Measurements from ENCODE around the gene SLC2A3.
"Not testable (repeated sequence)": the region's sequence is repeated elsewhere in the genome, so short reads cannot be mapped to it uniquely, and the experiment has no call there.

Gene SLC2A3

GRCh38 chr12:7970475-7971252 is 34.7 kb upstream of the SLC2A3 start:
- H3K9ac ChIP-seq (ENCODE audit: low read length) = peak overlapping the region; percentile 81

DNA sequence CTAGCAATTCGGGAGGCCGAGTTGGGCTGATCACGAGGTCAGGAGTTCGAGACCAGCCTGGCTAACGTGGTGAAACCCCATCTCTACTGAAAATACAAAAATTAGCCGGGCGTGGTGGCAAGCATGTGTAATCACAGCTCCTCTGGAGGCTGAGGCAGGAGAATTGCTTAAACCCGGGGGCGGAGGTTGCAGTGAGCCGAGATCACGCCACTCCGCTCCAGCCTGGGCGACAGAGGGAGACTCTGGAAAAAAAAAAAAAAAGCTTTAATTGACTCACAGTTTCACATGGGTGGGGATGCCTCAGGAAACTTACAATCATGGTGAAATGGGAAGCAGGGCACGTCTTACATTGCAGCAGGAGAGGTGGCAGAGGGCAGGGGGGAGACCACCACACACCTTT is 30.6 kb upstream of the SLC2A3 start:
- Histone ChIP-seq H3K9ac (ENCODE audit: low read length) (no peak overlapping the region), H3K4me1 (ENCODE audit: control insufficient read depth, insufficient read depth, low read length) (peaks cover 12% of the 10 kb centered on the region), H3K4me3 (ENCODE audit: low read length) (no peak overlapping the region), H3K27me3 (replicated peaks; ENCODE audit: control insufficient read depth, insufficient read depth, low read length) (no peaks in the 10 kb centered on the region), H3K36me3 (ENCODE audit: control insufficient read depth, insufficient read depth, low read length, severe bottlenecking) (no peaks in the 10 kb centered on the region), H3K9me3 (ENCODE audit: control insufficient read depth, low read length) (no peaks in the 10 kb centered on the region)
- DNase-seq (ENCODE audit: low read depth) = no peak

More at GRCh38 chr12:7970475-7971252, 34.7 kb upstream of the SLC2A3 start:
- no peaks in the 10 kb centered on the region for H3K9me3 ChIP-seq (ENCODE audit: control insufficient read depth, low read length)
- H3K4me3 ChIP-seq (ENCODE audit: low read length) = peak overlapping the region; percentile 80
- DNase-seq (ENCODE audit: low read depth) = peak; percentile 97
- no peaks in the 10 kb centered on the region for H3K36me3 ChIP-seq (ENCODE audit: control insufficient read depth, insufficient read depth, low read length, severe bottlenecking)
- no peaks in the 10 kb centered on the region for H3K27me3 ChIP-seq (replicated peaks; ENCODE audit: control insufficient read depth, insufficient read depth, low read length)
- H3K4me1 ChIP-seq (ENCODE audit: control insufficient read depth, insufficient read depth, low read length) = peaks cover 13% of the 10 kb centered on the region

GRCh38 chr12:7964669-7965068 is 28.7 kb upstream of the SLC2A3 start:
- not testable (repeated sequence) for H3K27me3 ChIP-seq (replicated peaks; ENCODE audit: control insufficient read depth, insufficient read depth, low read length); H3K9me3 ChIP-seq (ENCODE audit: control insufficient read depth, low read length); H3K4me1 ChIP-seq (ENCODE audit: control insufficient read depth, insufficient read depth, low read length); DNase-seq (ENCODE audit: low read depth); H3K9ac ChIP-seq (ENCODE audit: low read length); H3K36me3 ChIP-seq (ENCODE audit: control insufficient read depth, insufficient read depth, low read length, severe bottlenecking); H3K4me3 ChIP-seq (ENCODE audit: low read length)

GRCh38 chr12:7961395-7962178 is 25.6 kb upstream of the SLC2A3 start:
- peaks cover 19% of the 10 kb centered on the region for H3K4me1 ChIP-seq (ENCODE audit: control insufficient read depth, insufficient read depth, low read length)
- no peak for DNase-seq (ENCODE audit: low read depth)
- no peaks in the 10 kb centered on the region for H3K36me3 ChIP-seq (ENCODE audit: control insufficient read depth, insufficient read depth, low read length, severe bottlenecking)
- peak overlapping the region; percentile 80 for H3K4me3 ChIP-seq (ENCODE audit: low read length)
- no peaks in the 10 kb centered on the region for H3K9me3 ChIP-seq (ENCODE audit: control insufficient read depth, low read length)
- H3K9ac ChIP-seq (ENCODE audit: low read length) = no peak overlapping the region
- no peaks in the 10 kb centered on the region for H3K27me3 ChIP-seq (replicated peaks; ENCODE audit: control insufficient read depth, insufficient read depth, low read length)

GRCh38 chr12:7959701-7960121 is 23.7 kb upstream of the SLC2A3 start:
- Histone ChIP-seq H3K9me3 (ENCODE audit: control insufficient read depth, low read length) (no peaks in the 10 kb centered on the region), H3K27me3 (replicated peaks; ENCODE audit: control insufficient read depth, insufficient read depth, low read length) (no peaks in the 10 kb centered on the region), H3K9ac (ENCODE audit: low read length) (no peak overlapping the region), H3K4me1 (ENCODE audit: control insufficient read depth, insufficient read depth, low read length) (peaks cover 19% of the 10 kb centered on the region), H3K4me3 (ENCODE audit: low read length) (no peak overlapping the region), H3K36me3 (ENCODE audit: control insufficient read depth, insufficient read depth, low read length, severe bottlenecking) (no peaks in the 10 kb centered on the region)
- no peak for DNase-seq (ENCODE audit: low read depth)

DNA sequence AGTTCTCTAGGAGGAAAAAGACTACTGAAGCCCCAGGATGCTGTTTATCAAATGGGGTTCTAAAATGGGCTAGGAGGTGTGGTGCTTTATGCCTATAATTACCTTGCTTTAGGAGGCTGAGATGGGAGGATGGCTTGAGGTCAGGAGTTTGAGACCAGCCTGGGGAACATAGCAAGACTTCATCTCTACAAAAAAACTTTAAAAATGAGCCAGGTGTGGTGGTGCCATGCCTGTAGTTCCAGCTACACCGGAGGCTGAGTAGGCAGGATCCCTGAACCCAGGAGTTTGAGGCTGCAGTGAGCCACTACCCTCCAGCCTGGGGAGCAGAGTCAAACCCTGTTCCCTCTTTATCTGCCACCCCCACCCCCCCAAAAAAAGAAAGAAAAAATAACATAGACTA is 23.3 kb upstream of the SLC2A3 start:
- no peak overlapping the region for H3K4me3 ChIP-seq (ENCODE audit: low read length)
- no peaks in the 10 kb centered on the region for H3K36me3 ChIP-seq (ENCODE audit: control insufficient read depth, insufficient read depth, low read length, severe bottlenecking)
- H3K4me1 ChIP-seq (ENCODE audit: control insufficient read depth, insufficient read depth, low read length) = peaks cover 19% of the 10 kb centered on the region
- DNase-seq (ENCODE audit: low read depth) = no peak
- H3K9ac ChIP-seq (ENCODE audit: low read length) = no peak overlapping the region
- H3K27me3 ChIP-seq (replicated peaks; ENCODE audit: control insufficient read depth, insufficient read depth, low read length) = no peaks in the 10 kb centered on the region
- no peaks in the 10 kb centered on the region for H3K9me3 ChIP-seq (ENCODE audit: control insufficient read depth, low read length)

DNA sequence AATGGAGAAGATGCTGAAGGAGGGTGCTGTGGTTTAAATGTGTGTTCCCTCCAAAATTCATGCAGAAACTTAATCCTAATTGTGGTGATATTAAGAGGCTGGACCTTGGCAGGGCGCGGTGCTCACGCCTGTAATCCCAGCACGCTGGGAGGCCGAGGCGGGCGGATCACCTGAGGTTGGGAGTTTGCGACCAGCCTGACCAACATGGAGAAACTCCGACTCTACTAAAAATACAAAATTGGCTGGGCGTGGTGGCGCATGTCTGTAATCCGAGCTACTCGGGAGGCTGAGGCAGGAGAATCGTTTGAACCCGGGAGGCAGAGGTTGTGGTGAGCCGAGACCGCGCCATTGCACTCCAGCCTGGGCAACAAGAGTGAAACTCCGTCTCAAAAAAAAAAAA is 18.9 kb upstream of the SLC2A3 start:
- DNase-seq (ENCODE audit: low read depth); H3K27me3 ChIP-seq (replicated peaks; ENCODE audit: control insufficient read depth, insufficient read depth, low read length); H3K36me3 ChIP-seq (ENCODE audit: control insufficient read depth, insufficient read depth, low read length, severe bottlenecking); H3K9ac ChIP-seq (ENCODE audit: low read length); H3K9me3 ChIP-seq (ENCODE audit: control insufficient read depth, low read length); H3K4me3 ChIP-seq (ENCODE audit: low read length): not testable (repeated sequence)
- peaks cover 15% of the 10 kb centered on the region for H3K4me1 ChIP-seq (ENCODE audit: control insufficient read depth, insufficient read depth, low read length)

- H3K9me3 ChIP-seq (ENCODE audit: control insufficient read depth, low read length); H3K27me3 ChIP-seq (replicated peaks; ENCODE audit: control insufficient read depth, insufficient read depth, low read length): not testable (repeated sequence)
Observed at GRCh38 chr12:7954418-7954817, 18.4 kb upstream of the SLC2A3 start.

GRCh38 chr12:7953912-7954311 is 17.9 kb upstream of the SLC2A3 start:
- H3K4me3 ChIP-seq (ENCODE audit: low read length); H3K36me3 ChIP-seq (ENCODE audit: control insufficient read depth, insufficient read depth, low read length, severe bottlenecking); H3K9ac ChIP-seq (ENCODE audit: low read length); H3K4me1 ChIP-seq (ENCODE audit: control insufficient read depth, insufficient read depth, low read length); DNase-seq (ENCODE audit: low read depth); H3K9me3 ChIP-seq (ENCODE audit: control insufficient read depth, low read length); H3K27me3 ChIP-seq (replicated peaks; ENCODE audit: control insufficient read depth, insufficient read depth, low read length): not testable (repeated sequence)

More at GRCh38 chr12:7954418-7954817, 18.4 kb upstream of the SLC2A3 start:
- H3K4me1 ChIP-seq (ENCODE audit: control insufficient read depth, insufficient read depth, low read length) = peaks cover 11% of the 10 kb centered on the region
- H3K4me3 ChIP-seq (ENCODE audit: low read length); DNase-seq (ENCODE audit: low read depth); H3K36me3 ChIP-seq (ENCODE audit: control insufficient read depth, insufficient read depth, low read length, severe bottlenecking); H3K9ac ChIP-seq (ENCODE audit: low read length): not testable (repeated sequence)

DNA sequence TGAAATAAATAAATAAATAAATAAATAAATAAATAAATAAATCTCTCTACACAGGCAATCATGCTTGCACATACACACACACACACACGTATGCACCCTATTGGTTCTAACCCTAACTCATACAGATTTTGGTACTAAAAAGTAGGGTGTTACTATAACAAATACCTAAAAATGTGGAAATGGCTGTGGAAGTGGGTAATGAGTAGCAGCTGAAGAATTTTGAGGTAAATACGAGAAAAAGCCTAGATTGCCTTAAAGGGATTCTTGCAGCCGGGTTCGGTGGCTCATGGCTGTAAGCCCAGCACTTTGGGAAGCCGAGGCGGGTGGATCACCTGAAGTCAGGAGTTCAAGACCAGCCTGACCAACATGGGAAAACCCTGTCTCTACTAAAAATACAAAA is 15.7 kb upstream of the SLC2A3 start:
- H3K4me1 ChIP-seq (ENCODE audit: control insufficient read depth, insufficient read depth, low read length) = no peaks in the 10 kb centered on the region
- no peak overlapping the region for H3K4me3 ChIP-seq (ENCODE audit: low read length)
- H3K9ac ChIP-seq (ENCODE audit: low read length) = no peak overlapping the region
- no peaks in the 10 kb centered on the region for H3K27me3 ChIP-seq (replicated peaks; ENCODE audit: control insufficient read depth, insufficient read depth, low read length)
- H3K36me3 ChIP-seq (ENCODE audit: control insufficient read depth, insufficient read depth, low read length, severe bottlenecking) = no peaks in the 10 kb centered on the region
- H3K9me3 ChIP-seq (ENCODE audit: control insufficient read depth, low read length) = no peaks in the 10 kb centered on the region
- DNase-seq (ENCODE audit: low read depth) = peak; percentile 13

DNA sequence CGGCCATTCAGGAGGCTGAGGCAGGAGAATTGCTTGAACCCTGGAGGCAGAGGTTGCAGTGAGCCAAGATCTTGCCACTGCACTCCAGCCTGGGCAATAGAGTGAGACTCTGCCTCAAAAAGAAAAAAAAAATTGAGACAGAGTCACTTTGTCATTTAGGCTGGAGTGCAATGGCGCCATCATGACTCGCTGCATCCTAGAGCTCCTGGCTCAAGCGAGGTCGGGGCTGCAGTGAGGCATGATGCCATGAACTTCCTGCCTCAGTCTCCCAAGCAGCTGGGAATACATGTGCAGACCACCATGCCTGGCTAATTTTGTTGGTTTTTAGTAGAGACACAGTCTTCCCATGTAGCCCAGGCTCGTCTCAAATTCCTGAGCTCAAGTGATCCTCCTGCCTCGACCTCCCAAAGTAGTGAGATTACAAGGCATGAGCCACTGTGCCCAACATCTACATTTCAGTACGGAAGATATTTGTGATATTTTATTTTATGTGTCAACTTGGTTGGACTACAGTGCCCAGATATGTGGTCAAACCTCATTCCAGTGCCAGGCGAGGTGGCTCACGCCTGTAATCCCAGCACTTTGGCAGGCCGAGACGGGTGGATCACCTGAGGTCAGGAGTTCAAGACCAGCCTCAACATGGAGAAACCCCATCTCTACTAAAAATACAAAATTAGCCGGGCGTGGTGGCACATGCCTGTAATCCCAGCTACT is 14.4 kb upstream of the SLC2A3 start:
- H3K4me1 ChIP-seq (ENCODE audit: control insufficient read depth, insufficient read depth, low read length); H3K27me3 ChIP-seq (replicated peaks; ENCODE audit: control insufficient read depth, insufficient read depth, low read length); DNase-seq (ENCODE audit: low read depth); H3K9me3 ChIP-seq (ENCODE audit: control insufficient read depth, low read length); H3K36me3 ChIP-seq (ENCODE audit: control insufficient read depth, insufficient read depth, low read length, severe bottlenecking); H3K4me3 ChIP-seq (ENCODE audit: low read length); H3K9ac ChIP-seq (ENCODE audit: low read length): not testable (repeated sequence)

Data from adipocyte (in vitro differentiated cells).